GM19025 (cell line): ENCODE measurements around the gene PARD3.
"Not testable (repeated sequence)": the region's sequence is repeated elsewhere in the genome, so short reads cannot be mapped to it uniquely, and the experiment has no call there.

Experiments used
- ATAC-seq: cut with Tn5 transposase; IDR thresholded peaks from one replicate; pipeline ENCODE4 v1.9.1; 2021; ENCODE audit warnings: mild to moderate bottlenecking, low read depth, moderate library complexity; ENCODE audit not compliant: unreplicated experiment

PARD3 gene

DNA sequence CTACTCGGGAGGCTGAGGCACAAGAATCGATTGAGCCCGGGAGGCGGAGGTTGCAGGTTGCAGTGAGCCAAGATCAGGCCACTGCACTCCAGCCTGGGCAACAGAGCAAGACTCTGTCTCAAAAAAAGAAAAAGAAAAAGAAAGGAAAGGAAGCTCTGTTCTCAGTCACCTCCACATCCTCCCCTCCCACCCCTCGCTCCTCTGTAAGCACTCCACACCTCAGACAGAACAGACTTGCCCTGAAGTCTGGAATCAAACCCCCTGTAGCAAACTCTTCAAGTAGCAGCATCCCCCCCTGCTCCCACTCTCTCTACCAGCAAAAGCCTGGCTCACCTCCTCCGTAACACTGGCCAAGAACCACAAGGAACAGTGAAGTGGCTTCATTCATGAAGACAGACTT is 66.7 kb downstream of the PARD3 start:
- ATAC-seq, result no peak

DNA sequence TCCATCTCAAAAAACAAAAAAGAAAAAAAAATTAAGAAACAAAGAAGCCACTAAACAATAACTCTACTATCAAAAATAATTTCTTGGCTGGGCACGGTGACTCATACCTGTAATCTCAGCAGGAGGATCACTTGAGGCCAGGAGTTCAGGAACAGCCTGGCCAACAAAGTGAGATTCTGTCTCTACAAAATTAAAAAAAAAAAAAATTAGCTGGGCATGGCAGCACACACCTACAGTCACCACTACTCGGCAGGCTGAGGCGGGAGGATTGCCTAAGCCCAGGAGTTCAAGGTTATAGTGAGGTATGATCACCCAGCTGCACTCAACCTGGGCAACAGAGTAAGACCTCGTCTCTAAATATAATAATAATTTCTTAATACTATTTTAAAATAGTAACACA is 69.0 kb downstream of the PARD3 start:
- no peak for ATAC-seq

DNA sequence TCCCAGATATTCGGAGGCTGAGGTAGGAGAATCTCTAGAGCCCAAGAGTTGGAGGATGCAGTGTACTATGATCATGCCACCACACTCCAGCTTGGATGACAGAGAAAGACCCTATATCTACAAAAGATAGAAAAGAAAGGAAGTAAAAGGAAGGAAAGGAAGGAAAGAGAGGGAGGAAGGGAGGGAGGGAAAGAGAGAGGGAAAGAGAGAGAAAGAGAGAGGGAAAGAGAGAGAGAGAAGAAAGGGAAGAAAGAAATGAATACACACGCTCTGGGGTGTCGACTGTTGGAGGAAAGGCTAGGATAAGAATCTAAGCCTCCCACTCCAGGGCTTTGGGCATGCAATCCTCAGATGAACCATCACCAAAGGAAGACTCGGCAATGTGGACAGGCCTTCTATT is 69.9 kb downstream of the PARD3 start:
- no peak for ATAC-seq

DNA sequence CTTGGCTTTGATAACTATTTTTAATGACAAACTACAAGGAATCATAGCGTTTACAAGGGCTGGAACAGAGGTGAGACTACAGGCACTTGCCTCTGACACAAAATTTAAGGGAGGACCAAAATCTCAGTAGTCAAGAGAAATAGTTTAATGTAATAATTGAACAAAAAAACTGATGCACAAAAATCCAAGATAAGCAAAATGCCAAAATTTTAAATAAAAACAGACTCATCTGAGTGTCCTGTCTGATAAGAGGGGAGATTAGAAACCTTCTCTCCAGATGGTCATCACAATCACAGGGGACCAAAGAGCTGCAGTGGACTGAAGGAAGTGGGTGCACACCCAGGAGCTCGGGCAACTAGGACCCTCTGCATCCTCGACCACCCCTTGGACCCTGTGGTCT is 70.5 kb downstream of the PARD3 start:
- ATAC-seq, result no peak

DNA sequence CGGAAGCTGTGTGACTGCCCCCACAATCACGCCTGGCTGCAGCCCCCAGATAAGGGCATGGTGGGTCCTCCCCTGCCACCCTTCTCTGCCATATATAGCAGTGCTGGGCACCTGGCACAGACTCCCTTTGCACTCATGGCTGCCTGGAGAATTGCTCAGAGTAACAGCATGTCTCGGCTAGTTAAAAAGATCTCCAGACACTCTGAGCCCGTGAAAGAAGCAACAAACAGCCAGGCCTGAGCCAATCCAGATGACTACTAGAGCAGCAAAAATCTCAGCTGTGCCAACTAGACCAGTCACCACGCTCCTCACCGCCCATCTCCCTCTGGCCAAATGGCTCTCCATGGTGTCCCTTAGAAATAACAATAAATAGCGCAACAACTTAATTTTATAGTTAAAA is 71.3 kb downstream of the PARD3 start:
- no peak for ATAC-seq

DNA sequence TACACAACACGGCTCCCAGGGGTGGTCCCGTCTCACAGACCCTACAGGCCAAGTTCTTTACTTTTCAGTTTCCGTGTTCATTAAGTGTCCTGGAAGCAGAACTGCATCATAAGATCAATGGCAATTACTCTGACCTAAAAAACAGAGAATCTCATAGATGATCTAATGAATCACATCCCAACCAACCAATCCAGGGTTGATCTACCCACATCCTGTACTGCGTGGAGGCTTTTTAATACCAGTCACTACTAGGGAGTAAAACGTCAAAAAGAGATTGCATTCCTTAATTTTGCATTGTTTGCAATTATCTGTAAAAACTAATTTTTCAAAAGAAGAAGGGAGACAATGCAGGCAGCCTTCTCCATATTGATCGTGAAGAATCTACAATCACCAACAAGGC is 72.6 kb downstream of the PARD3 start:
- ATAC-seq, result no peak

DNA sequence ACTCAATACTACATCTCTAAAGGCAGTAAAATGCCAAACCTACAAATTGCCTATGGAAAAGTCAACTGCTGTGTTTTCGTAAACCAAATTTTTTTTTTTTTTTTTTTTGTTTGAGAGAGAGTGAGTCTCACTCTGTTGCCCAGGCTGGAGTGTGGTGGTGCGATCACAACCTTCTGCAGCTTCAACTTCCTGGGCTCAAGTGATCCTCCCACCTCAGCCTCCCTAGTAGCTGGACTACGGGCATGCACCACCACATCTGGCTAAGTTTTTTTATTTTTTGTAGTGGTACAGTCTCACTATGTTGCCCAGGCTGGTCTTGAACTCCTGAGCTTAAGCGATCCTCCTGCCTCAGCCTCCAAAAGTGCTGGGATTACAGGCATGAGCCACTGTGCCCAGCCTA is 74.0 kb downstream of the PARD3 start:
- not testable (repeated sequence) for ATAC-seq

DNA sequence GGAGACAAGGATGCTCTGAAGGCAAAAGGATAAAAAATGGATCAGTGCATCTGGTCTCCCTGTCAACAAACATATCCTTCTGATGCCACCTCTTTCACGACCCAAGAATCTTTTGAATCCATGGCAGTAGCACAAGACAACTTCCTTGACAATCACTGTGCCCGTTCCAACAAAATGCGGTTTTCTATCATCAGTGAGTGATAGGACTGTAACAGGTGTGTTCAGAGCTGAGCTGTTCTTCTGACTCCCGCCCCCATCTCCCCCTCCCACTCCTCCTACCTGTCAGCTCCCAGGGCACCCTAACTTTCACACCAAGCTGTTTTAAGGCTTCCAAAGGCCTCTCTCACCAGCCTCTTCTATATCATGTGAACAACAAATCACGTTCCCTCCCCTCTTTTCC is 74.8 kb downstream of the PARD3 start:
- ATAC-seq, result no peak

DNA sequence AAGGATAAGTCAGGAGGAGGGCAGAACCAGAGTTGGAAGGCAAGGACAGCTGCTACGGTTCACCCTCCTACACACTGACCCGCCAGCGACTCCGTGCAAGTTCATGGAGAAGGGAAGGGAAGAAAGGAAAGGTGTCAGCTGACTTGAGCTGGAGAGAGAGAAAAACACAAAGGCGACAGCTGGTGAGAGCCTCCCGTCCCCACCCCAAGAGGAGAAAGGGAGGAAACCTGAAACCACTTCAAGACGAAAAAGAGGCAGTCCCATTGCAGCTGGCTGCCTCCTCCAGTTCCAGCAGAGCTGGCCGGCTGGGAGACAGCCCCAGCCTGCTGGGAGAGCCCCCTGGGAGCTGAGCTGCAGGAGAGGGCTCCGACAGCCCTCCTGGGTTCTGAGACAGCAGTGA is 75.2 kb downstream of the PARD3 start:
- ATAC-seq, result no peak

DNA sequence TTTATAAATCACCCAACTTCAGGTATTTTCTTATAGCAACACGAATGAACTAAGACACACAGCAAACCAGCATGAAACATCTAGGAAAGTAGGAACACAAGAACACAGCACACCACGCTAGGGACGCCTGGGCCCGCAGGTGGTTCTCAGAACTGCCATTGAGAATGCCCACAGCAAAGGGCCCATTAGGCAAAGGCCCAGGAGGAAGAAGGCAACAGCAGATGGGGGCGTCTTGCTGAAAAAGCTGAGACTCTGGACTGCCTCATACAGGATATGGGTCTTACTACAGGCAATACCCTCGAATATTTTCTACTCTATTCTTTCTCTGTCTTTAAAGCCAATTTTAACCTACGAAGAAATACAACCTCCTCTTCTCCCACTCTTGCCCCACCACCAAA is 77.3 kb downstream of the PARD3 start:
- ATAC-seq, result no peak

DNA sequence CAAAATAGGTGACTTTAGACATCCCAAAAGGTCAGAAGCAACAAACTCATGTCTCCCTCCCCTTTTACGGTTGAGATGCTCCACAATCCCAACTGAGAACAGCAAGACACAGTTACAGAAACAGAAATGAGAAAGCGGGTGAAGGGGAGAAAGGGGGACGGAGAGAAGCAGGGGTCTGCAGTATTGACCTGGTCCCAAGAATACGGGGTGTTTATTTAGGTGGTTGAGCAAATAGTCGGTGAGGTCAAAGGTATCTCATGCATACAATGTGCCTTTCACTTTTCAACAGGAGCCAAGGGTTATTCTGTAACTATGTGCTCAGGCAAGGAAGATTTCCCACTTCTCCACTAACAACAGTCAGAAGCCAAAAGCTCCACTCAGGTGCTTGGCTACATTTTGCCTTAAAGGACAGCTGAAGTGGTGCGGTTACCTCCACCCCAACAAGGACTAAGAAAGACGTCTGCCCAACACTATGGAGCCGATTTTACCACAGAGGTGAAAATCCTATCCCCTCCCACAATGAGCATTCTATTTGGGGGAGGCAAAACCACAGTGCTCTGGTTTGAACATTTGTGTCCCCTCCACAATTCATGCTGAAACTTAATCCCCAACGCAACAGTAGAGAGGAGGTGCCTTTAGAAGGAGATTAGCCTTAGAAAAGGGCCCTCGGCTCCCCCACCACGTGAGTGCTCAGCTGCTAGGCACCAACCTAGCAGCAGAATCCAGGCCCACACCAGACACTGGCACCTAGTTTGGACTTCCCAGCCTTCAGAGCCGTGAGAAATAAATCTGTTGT is 77.9 kb downstream of the PARD3 start:
- ATAC-seq, result no peak

DNA sequence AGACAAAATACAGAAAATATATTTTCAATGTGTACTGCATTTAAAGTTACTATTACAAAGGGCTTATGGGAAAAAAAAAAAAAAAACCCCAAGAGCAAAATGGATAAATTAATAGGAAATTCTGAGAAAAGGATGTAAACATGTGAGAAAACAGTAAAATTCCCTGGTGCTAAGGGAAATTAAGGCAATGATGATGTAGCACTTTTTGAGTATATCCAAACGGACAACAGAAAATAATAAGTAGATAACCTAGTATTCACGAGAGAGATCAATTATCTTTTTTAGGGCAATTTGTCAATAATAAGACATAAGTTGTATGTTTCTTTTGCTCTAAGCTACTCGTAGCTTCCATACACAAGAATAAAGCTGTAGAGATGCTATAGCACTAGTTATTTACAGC is 80.2 kb downstream of the PARD3 start:
- ATAC-seq, result no peak

DNA sequence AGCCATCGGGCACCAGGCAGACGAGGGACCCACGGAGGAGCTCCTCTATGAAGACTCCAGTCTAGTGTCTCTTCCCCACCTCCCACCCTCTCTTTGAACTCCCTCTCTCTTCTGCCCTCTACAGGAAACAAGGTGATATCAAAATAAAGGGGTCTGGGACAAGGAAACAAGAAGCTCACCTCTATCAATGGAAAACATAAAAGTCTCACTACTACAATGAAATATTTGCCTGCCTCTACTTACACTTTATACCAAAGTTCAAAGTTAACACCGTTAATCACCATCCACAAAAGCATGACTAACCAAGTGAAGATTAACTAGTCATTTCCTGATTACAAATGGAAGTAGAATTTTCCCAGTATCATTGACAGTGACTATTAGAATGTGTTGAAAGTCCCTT is 82.2 kb downstream of the PARD3 start:
- no peak for ATAC-seq

DNA sequence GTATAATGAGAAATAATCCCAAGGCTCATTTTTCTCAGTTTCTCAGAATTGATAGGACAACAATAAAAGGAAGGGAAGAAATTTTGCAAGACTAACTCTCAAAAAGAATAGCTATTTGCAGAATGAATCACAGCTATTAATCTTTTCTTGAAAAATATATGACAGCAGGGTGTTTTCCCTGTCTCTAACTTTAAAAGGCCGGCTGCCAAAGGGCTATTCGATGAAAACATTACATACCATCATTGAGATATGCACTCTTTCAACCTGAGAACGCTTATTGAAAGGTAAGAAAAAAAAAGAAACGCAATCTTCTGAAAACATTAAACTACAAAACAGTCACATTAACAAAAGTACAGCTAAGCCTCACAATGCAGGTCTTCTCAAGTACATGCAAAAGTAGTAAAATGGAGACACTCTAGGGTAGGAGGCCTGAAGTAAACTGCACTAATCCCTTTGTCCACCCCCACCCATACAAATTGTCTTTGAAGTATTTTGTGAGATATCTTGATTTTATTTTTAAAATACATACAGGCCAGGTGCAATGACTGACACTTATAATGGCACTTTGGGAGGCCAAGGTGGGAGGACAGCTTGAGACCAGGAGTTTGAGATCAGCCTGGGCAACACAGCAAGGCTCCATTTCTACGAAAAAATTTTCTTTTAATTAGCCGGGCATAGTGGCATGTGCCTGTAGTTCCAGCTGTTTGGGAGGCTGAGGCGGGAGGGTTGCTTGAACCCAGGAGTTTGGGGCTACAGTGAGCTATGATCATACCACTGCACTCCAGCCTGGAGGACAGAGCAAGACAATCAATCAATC is 83.0 kb downstream of the PARD3 start:
- no peak for ATAC-seq

DNA sequence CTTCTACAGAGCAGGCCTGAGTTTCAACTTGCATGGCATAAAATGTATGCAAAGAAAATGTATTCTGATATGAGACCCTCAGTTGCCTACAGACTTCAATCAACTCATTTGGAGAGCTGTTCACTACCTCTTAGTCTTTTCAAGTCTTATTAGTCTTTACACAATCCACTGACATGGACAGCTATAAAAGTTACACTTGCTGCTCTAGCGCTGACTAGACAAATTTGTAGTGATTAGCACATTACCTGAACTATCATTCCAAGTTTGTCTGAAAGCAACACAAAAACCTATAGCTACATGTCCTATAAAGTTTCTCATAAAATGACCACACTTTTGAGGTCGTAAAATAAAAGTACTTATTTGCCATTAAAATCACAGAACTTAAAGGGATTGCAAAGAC is 83.9 kb downstream of the PARD3 start:
- ATAC-seq, result no peak

DNA sequence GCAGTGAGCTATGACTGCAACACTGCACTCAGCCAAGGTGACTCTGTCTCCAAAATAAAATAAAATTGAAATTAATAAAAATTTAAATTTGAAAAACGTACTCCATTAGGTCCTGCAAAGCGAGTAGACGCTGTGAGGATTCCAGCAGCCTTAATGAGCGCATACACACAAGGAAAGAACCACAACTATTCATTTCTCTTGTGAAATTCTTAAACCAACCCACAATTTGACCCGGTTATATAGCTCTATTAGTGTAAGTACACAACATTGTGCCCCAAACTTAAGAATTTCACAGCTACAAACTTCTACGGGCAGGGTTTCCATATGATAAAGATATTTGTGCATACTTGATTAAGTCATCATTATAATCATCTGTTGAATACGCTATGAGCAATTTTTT is 84.4 kb downstream of the PARD3 start:
- no peak for ATAC-seq

DNA sequence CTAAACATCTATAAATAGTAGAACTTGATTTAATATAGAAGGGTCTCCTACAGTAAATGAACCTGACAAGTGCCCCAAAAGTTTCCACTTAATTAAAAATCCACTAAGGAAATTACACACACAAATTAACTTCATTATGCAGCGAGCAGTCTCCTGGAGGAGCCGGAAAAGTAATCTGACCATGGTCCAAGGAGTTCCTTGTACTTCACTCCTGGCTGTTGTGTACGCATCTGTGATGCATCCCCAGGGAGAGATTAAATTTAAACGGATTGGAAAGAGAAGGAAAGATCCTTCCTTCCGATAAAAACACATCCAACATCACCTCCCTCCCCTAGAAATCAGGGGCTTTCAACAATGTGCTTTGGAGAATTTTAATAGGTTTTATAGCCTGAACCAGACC is 85.5 kb downstream of the PARD3 start:
- ATAC-seq, result no peak

DNA sequence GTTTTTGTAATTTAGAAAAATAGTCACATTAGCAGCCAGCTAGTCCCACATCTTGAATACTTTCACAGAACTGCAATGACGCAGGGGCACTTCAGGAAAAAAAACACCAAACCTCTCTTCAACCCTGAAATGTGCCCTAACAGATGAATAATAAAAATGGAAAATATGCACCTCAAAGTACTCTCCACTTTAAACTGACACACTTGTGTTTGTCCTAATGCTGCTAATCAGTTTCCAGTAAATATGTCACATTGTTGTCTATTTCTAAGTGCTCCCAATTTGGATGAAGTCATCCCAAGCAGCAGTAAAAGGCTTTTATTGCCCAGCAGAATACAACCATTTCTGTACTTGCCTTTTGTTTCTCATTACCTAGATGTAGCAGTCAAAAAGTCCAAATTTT is 86.7 kb downstream of the PARD3 start:
- no peak for ATAC-seq

DNA sequence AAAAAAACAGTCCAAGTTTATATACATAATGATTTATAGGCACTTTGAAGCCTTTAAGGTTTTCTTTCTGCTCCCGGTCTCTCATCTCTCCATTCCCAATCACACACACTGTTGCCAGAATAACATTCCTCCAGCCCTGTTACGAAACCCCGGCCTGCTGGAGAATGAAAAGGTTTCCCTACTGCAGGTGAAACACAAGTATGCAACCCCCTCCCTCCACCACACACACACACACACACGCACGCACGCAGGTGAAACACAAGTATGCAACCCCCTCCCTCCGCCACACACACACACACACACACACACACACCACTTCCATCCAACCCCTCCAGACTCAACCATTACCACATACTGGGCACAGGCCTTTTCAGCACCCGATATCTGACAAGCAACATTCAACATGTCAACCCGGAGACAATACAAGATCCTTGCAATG is 87.5 kb downstream of the PARD3 start:
- no peak for ATAC-seq

DNA sequence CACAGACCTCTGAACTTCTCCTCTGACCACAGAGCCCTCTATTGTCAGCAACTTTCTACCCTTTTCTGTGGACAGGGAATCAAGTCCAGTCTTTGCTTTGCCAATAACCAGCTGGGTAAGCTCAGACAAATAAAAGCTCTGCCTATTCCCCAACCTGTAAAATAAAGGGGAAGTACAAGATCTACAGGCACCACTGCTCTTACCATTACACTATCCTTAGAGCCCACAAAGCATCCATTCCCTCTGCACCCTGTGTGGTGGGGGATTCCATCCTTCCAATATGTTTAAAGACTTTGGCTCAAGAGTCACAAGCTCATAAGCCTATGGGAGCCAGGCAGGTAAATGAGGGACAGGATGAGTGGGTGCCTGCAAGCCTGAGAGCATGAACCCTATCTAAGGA is 88.2 kb downstream of the PARD3 start:
- ATAC-seq, result no peak

DNA sequence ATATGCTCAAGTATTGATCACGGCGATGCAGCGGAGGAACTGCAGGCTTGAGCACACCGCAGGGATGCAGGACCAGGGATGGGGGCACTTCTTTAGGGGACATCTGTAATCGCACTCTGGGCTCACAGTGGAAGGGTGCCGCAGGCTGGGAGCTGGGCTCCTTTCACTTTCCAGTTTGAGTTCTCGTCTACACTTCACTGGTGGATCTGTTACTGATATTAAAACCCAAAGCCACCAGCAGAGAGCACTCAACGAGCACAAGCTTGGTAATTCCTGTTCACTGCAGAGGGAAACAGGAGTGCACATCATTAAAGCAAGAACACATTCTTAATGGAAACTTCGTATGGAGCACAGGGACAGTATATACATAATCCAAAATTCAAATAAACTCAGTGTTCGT is 91.3 kb downstream of the PARD3 start:
- peak; percentile 51 for ATAC-seq

DNA sequence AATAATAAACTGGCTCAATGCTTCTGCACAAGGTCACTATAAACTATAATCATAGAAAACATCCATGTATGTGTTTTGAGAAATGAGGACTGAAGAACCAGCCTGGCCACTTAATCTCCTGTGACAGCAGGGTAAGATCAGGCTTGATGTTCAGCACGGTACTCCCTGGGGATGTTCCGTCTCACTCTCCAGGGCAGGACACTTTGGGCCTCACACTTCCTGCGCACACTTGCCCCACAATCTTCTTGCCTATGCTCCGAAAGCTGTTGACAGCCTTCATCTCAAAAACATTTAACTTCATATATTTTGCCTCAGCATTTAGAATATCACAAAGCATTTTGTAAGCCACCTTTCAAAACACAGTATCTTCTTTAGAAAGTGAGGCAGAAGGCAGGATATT is 92.7 kb downstream of the PARD3 start:
- no peak for ATAC-seq
